ENCODE data around the gene LPIN1.

DNA sequence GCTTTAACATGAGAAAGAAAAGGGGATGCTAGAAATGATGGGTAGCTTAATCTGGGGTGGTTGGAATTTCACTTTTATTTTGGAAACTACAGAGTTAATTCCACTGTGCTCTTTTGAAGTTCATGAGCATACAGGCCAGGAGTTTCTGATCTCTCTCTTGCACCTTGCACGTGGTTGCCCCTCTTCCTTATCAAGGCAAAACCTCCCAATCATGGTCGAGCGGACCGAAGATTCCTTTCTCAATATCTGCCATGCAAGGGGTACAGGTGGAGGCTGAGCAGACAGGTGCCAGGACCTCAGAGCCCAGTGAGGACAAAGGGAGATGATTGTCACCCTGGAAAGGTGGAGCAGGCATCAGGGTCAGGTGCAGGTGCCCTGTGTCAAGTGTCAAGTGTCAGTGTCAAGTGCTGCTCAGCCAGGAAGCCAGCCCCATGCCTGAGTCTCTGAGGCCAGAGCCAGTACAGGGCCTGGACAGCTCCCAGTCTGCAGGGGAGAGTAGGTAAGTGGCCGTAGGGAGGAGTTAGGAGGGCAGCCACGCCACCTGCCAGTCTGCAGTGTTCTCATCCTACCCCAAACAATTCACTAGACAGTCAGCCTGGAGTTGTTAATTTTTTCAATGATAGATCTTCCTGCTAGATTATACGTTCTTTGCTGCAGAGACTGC is 42.2 kb downstream of the LPIN1 start:
- TF ChIP-seq ZNF423 (CRISPR knock-in tag; IDR thresholded peaks at IDR 0.05) = no peak
- TF ChIP-seq, protein P1, sequence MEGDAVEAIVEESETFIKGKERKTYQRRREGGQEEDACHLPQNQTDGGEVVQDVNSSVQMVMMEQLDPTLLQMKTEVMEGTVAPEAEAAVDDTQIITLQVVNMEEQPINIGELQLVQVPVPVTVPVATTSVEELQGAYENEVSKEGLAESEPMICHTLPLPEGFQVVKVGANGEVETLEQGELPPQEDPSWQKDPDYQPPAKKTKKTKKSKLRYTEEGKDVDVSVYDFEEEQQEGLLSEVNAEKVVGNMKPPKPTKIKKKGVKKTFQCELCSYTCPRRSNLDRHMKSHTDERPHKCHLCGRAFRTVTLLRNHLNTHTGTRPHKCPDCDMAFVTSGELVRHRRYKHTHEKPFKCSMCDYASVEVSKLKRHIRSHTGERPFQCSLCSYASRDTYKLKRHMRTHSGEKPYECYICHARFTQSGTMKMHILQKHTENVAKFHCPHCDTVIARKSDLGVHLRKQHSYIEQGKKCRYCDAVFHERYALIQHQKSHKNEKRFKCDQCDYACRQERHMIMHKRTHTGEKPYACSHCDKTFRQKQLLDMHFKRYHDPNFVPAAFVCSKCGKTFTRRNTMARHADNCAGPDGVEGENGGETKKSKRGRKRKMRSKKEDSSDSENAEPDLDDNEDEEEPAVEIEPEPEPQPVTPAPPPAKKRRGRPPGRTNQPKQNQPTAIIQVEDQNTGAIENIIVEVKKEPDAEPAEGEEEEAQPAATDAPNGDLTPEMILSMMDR (IDR thresholded peaks at IDR 0.05) = no peak
- TF ChIP-seq, protein P2, sequence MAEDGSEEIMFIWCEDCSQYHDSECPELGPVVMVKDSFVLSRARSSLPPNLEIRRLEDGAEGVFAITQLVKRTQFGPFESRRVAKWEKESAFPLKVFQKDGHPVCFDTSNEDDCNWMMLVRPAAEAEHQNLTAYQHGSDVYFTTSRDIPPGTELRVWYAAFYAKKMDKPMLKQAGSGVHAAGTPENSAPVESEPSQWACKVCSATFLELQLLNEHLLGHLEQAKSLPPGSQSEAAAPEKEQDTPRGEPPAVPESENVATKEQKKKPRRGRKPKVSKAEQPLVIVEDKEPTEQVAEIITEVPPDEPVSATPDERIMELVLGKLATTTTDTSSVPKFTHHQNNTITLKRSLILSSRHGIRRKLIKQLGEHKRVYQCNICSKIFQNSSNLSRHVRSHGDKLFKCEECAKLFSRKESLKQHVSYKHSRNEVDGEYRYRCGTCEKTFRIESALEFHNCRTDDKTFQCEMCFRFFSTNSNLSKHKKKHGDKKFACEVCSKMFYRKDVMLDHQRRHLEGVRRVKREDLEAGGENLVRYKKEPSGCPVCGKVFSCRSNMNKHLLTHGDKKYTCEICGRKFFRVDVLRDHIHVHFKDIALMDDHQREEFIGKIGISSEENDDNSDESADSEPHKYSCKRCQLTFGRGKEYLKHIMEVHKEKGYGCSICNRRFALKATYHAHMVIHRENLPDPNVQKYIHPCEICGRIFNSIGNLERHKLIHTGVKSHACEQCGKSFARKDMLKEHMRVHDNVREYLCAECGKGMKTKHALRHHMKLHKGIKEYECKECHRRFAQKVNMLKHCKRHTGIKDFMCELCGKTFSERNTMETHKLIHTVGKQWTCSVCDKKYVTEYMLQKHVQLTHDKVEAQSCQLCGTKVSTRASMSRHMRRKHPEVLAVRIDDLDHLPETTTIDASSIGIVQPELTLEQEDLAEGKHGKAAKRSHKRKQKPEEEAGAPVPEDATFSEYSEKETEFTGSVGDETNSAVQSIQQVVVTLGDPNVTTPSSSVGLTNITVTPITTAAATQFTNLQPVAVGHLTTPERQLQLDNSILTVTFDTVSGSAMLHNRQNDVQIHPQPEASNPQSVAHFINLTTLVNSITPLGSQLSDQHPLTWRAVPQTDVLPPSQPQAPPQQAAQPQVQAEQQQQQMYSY (CRISPR knock-in tag; IDR thresholded peaks at IDR 0.05) = no peak
- TF ChIP-seq ZNF317 (CRISPR knock-in tag; IDR thresholded peaks at IDR 0.05; ENCODE audit: borderline replicate concordance, low read depth) = no peak
- no peak for TF ChIP-seq TEAD1 (CRISPR knock-in tag; IDR thresholded peaks at IDR 0.05)
- TF ChIP-seq JUN (CRISPR knock-in tag; IDR thresholded peaks at IDR 0.05) = no peak
- TF ChIP-seq, protein P3, sequence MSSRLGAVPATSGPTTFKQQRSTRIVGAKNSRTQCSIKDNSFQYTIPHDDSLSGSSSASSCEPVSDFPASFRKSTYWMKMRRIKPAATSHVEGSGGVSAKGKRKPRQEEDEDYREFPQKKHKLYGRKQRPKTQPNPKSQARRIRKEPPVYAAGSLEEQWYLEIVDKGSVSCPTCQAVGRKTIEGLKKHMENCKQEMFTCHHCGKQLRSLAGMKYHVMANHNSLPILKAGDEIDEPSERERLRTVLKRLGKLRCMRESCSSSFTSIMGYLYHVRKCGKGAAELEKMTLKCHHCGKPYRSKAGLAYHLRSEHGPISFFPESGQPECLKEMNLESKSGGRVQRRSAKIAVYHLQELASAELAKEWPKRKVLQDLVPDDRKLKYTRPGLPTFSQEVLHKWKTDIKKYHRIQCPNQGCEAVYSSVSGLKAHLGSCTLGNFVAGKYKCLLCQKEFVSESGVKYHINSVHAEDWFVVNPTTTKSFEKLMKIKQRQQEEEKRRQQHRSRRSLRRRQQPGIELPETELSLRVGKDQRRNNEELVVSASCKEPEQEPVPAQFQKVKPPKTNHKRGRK (CRISPR knock-in tag; IDR thresholded peaks at IDR 0.05; ENCODE audit: borderline replicate concordance) = no peak
- TF ChIP-seq, protein P4, sequence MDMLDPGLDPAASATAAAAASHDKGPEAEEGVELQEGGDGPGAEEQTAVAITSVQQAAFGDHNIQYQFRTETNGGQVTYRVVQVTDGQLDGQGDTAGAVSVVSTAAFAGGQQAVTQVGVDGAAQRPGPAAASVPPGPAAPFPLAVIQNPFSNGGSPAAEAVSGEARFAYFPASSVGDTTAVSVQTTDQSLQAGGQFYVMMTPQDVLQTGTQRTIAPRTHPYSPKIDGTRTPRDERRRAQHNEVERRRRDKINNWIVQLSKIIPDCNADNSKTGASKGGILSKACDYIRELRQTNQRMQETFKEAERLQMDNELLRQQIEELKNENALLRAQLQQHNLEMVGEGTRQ (CRISPR knock-in tag; IDR thresholded peaks at IDR 0.05) = no peak
- no peak for TF ChIP-seq FOXK1 (CRISPR knock-in tag; IDR thresholded peaks at IDR 0.05)
- TF ChIP-seq OVOL2 (CRISPR knock-in tag; IDR thresholded peaks at IDR 0.05; ENCODE audit: borderline replicate concordance) = no peak
- no peak for TF ChIP-seq ZNF263 (CRISPR knock-in tag; IDR thresholded peaks at IDR 0.05; ENCODE audit: low read depth)
- TF ChIP-seq ETV6 (CRISPR knock-in tag; IDR thresholded peaks at IDR 0.05) = no peak
- TF ChIP-seq, protein P5, sequence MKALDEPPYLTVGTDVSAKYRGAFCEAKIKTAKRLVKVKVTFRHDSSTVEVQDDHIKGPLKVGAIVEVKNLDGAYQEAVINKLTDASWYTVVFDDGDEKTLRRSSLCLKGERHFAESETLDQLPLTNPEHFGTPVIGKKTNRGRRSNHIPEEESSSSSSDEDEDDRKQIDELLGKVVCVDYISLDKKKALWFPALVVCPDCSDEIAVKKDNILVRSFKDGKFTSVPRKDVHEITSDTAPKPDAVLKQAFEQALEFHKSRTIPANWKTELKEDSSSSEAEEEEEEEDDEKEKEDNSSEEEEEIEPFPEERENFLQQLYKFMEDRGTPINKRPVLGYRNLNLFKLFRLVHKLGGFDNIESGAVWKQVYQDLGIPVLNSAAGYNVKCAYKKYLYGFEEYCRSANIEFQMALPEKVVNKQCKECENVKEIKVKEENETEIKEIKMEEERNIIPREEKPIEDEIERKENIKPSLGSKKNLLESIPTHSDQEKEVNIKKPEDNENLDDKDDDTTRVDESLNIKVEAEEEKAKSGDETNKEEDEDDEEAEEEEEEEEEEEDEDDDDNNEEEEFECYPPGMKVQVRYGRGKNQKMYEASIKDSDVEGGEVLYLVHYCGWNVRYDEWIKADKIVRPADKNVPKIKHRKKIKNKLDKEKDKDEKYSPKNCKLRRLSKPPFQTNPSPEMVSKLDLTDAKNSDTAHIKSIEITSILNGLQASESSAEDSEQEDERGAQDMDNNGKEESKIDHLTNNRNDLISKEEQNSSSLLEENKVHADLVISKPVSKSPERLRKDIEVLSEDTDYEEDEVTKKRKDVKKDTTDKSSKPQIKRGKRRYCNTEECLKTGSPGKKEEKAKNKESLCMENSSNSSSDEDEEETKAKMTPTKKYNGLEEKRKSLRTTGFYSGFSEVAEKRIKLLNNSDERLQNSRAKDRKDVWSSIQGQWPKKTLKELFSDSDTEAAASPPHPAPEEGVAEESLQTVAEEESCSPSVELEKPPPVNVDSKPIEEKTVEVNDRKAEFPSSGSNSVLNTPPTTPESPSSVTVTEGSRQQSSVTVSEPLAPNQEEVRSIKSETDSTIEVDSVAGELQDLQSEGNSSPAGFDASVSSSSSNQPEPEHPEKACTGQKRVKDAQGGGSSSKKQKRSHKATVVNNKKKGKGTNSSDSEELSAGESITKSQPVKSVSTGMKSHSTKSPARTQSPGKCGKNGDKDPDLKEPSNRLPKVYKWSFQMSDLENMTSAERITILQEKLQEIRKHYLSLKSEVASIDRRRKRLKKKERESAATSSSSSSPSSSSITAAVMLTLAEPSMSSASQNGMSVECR (CRISPR knock-in tag; IDR thresholded peaks at IDR 0.05; ENCODE audit: borderline replicate concordance) = no peak
